Measurements from ENCODE around the gene PTH2R.
"Not testable (repeated sequence)": the region's sequence is repeated elsewhere in the genome, so short reads cannot be mapped to it uniquely, and the experiment has no call there.

PTH2R gene

GRCh38 chr2:208375491-208376068, 31.0 kb upstream of the PTH2R start:
- DNase-seq (ENCODE audit: low spot score in 2 of 2) (no peak), ATAC-seq (peak; percentile 55)
- no peak overlapping the region for H3K4me3 Mint-ChIP-seq
- H3K4me1 Mint-ChIP-seq, result no peaks in the 10 kb centered on the region
- H3K9me3 Mint-ChIP-seq, result no peaks in the 10 kb centered on the region
- no peak overlapping the region for H3K27ac Mint-ChIP-seq
- H3K36me3 Mint-ChIP-seq, result no peaks in the 10 kb centered on the region

- not testable (repeated sequence) for H3K36me3 Mint-ChIP-seq; H3K4me1 Mint-ChIP-seq; H3K27ac Mint-ChIP-seq; H3K4me3 Mint-ChIP-seq; ATAC-seq; H3K9me3 Mint-ChIP-seq; DNase-seq (ENCODE audit: low spot score in 2 of 2)
Measured at GRCh38 chr2:208377344-208377860, 29.2 kb upstream of the PTH2R start.

DNA sequence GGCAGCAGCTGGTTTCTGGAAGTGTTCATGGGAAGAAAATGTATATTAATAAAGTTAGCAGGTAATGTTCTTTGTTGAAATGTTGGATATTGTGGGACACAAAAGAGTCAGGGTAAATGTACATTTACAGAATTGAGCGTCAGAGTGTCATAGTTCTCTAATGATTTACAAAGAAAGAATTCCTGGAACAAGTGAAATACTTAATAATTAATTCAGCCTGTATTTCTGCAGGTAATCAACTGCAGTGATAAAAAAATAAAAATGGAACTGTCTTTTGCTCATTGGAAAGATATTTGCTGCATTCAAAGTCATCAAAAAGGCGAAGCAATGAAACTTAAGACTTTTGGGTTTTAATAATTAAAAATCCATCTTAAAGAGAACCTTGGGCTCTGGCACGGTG, 27.4 kb upstream of the PTH2R start:
- ATAC-seq, result no peak

DNA sequence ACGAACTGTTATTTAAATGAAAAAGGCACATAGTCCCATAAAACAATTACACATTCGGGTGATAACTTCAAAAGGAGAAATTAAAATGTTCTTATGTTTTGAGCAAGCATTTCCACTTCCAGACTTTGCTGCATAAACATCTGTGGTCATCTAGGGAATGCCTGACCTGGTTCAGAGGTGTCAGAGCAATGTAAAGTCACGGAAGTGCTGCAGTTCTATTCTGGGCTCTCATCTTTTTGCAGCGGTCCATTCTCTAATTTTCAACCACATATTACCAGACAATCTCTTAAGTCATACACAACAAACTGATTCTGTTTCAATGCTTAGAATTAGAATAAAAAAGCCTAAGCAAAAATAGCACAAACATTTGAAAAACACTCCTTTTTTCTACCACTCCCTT, 22.0 kb upstream of the PTH2R start:
- ATAC-seq, result no peak
- DNase-seq (ENCODE audit: low spot score in 2 of 2), result no peak
- H3K9me3 Mint-ChIP-seq, result no peaks in the 10 kb centered on the region
- H3K4me1 Mint-ChIP-seq, result no peaks in the 10 kb centered on the region
- no peaks in the 10 kb centered on the region for H3K36me3 Mint-ChIP-seq
- H3K4me3 Mint-ChIP-seq, result no peak overlapping the region
- H3K27ac Mint-ChIP-seq, result no peak overlapping the region

More for the DNA sequence above, 27.4 kb upstream of the PTH2R start:
- Mint-ChIP-seq H3K27ac (no peak overlapping the region), H3K9me3 (no peaks in the 10 kb centered on the region), H3K4me3 (no peak overlapping the region), H3K36me3 (no peaks in the 10 kb centered on the region), H3K4me1 (no peaks in the 10 kb centered on the region)
- DNase-seq (ENCODE audit: low spot score in 2 of 2), result no peak

GRCh38 chr2:208386541-208386940, 20.1 kb upstream of the PTH2R start:
- Mint-ChIP-seq H3K27ac (no peak overlapping the region), H3K4me3 (no peak overlapping the region), H3K4me1 (no peaks in the 10 kb centered on the region), H3K36me3 (no peaks in the 10 kb centered on the region), H3K9me3 (no peaks in the 10 kb centered on the region)
- ATAC-seq (no peak), DNase-seq (ENCODE audit: low spot score in 2 of 2) (no peak)

DNA sequence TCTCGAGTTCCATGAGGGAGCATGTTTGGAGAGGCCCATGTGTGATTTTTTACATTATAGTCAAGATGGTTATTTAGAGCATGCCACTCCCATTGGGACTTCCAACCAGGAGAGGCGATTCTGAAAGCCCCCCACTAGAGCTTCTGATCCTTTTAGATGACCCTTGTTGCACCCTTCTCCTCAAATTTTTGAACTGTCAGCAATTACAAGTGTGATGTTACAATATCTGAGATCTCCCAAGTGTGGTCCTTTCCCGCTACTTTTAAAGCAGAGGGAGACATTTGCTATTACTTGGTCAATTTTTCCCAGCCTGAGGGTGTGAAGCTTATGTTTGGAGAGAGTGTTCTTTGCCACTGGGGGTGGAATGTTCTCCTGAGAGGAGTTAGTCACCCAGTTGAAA, 16.7 kb upstream of the PTH2R start:
- H3K4me1 Mint-ChIP-seq, result no peaks in the 10 kb centered on the region
- H3K4me3 Mint-ChIP-seq, result no peak overlapping the region
- no peak overlapping the region for H3K27ac Mint-ChIP-seq
- DNase-seq (ENCODE audit: low spot score in 2 of 2) (no peak), ATAC-seq (no peak)
- no peaks in the 10 kb centered on the region for H3K36me3 Mint-ChIP-seq
- H3K9me3 Mint-ChIP-seq, result peaks cover 8% of the 10 kb centered on the region

GRCh38 chr2:208392300-208392699, 14.3 kb upstream of the PTH2R start:
- no peak for ATAC-seq
- Mint-ChIP-seq H3K9me3 (peaks cover 8% of the 10 kb centered on the region), H3K4me3 (no peak overlapping the region), H3K4me1 (no peaks in the 10 kb centered on the region), H3K27ac (no peak overlapping the region), H3K36me3 (no peaks in the 10 kb centered on the region)
- no peak for DNase-seq (ENCODE audit: low spot score in 2 of 2)

GRCh38 chr2:208396796-208397195, 9.8 kb upstream of the PTH2R start:
- not testable (repeated sequence) for H3K27ac Mint-ChIP-seq, H3K9me3 Mint-ChIP-seq

GRCh38 chr2:208399201-208399600, 7.4 kb upstream of the PTH2R start:
- H3K9me3 Mint-ChIP-seq, result peaks cover 3% of the 10 kb centered on the region
- DNase-seq (ENCODE audit: low spot score in 2 of 2) (no peak), ATAC-seq (no peak)
- H3K4me1 Mint-ChIP-seq, result no peaks in the 10 kb centered on the region
- no peak overlapping the region for H3K27ac Mint-ChIP-seq
- H3K36me3 Mint-ChIP-seq, result no peaks in the 10 kb centered on the region
- no peak overlapping the region for H3K4me3 Mint-ChIP-seq

More at GRCh38 chr2:208396796-208397195, 9.8 kb upstream of the PTH2R start:
- DNase-seq (ENCODE audit: low spot score in 2 of 2); H3K36me3 Mint-ChIP-seq; ATAC-seq; H3K4me1 Mint-ChIP-seq; H3K4me3 Mint-ChIP-seq: not testable (repeated sequence)

DNA sequence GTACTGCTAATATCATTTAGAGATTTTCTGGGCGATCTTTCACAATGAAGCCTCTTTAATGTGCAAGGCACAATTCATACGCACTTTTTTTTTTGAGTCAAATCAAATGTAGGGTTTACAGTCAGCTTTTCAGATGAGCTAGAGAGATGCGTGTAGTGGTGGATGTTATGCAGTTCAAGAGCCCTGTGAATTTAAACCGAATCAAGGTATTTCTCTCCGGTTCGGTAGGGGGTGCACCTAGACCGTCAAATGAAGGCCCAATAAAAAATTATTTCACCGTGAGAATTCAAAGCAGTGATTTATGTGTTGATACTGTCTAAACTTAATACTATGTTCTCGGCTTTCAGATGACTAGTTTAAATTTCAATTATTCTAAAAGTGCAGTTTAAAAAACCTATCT, 1.1 kb downstream of the PTH2R start:
- Mint-ChIP-seq H3K4me1 (no peaks in the 10 kb centered on the region), H3K9me3 (no peaks in the 10 kb centered on the region), H3K36me3 (no peaks in the 10 kb centered on the region), H3K4me3 (no peak overlapping the region), H3K27ac (no peak overlapping the region)
- no peak for DNase-seq (ENCODE audit: low spot score in 2 of 2)
- ATAC-seq, result peak; percentile 68

DNA sequence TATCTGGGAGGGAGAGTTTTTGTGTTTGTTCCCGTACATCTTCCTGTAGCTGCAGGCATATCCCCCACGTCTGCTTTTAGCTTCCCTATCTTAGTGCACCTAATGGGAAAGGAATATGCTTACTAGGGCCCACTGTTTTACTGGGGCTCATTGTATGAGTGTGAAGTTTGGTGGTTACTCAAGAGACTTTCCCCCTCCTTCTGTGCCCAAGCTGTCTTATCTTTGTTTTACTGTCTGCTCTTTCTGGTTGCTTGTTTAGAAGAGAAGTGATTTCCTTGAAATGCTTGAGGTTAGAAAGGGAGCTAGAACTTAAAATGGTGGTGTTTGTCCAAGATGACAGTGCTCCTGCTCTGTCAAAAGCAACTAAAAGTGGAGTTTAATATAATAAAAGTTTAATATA, 7.3 kb downstream of the PTH2R start:
- no peaks in the 10 kb centered on the region for H3K9me3 Mint-ChIP-seq
- no peaks in the 10 kb centered on the region for H3K36me3 Mint-ChIP-seq
- no peak overlapping the region for H3K27ac Mint-ChIP-seq
- H3K4me3 Mint-ChIP-seq, result no peak overlapping the region
- DNase-seq (ENCODE audit: low spot score in 2 of 2), result no peak
- no peak for ATAC-seq
- no peaks in the 10 kb centered on the region for H3K4me1 Mint-ChIP-seq

DNA sequence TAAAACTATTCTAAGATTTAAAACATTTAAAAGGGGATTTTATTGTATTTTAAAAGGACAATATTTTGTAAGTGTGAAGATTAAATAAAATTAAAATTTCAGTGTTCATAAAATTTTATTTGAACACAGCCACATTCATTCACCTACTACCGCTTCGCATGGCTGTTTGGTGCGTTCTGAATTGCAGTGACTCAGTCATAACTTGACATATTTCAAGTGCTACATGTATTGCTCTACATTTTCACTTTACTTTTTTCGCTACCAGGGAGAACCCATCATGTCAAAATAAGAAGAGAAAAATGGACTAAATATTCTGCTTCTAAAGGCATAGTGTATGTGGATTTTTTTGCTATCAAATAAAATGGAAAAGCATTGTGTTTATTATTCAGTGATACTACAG, 8.7 kb downstream of the PTH2R start:
- no peak overlapping the region for H3K4me3 Mint-ChIP-seq
- H3K4me1 Mint-ChIP-seq, result no peaks in the 10 kb centered on the region
- peak overlapping the region; percentile 48 for H3K27ac Mint-ChIP-seq
- no peaks in the 10 kb centered on the region for H3K36me3 Mint-ChIP-seq
- DNase-seq (ENCODE audit: low spot score in 2 of 2), result no peak
- ATAC-seq, result peak; percentile 80
- H3K9me3 Mint-ChIP-seq, result no peaks in the 10 kb centered on the region

- ATAC-seq (peak; percentile 88), DNase-seq (ENCODE audit: low spot score in 2 of 2) (no peak)
- H3K4me3 Mint-ChIP-seq, result no peak overlapping the region
- no peaks in the 10 kb centered on the region for H3K9me3 Mint-ChIP-seq
- H3K36me3 Mint-ChIP-seq, result no peaks in the 10 kb centered on the region
- no peaks in the 10 kb centered on the region for H3K4me1 Mint-ChIP-seq
- H3K27ac Mint-ChIP-seq, result peak overlapping the region; percentile 48
Measured at GRCh38 chr2:208415897-208416296, 9.3 kb downstream of the PTH2R start.

DNA sequence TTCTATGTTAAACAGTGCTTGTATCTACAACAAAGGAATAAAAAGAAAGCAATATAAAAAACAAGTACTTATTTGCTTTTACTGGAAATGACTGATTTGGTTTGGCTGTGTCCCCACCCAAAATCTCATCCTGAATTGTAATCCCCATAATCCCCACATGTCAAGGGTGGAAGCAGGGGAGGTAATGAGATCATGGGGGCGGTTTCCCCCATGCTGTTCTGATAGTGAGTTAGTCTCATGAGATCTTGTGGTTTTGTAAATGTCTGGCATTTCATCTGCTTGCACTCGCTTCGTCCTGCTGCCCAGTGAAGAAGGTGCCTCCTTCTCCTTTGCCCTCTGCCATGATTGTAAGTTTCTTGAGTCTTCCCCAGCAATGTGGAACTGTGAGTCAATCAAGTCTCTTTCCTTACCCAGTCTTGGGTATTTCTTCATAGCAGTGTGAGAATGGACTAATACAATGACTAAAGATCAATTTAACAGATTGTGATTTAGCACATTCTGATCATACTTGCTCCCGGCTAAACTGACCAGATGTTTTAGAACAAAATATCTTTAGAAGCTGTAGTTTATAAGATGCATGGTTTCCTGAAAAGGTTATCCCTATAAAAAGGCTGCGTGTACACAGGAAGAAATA, 19.9 kb downstream of the PTH2R start:
- Mint-ChIP-seq H3K27ac (no peak overlapping the region), H3K9me3 (peaks cover 10% of the 10 kb centered on the region), H3K4me1 (no peaks in the 10 kb centered on the region), H3K36me3 (no peaks in the 10 kb centered on the region), H3K4me3 (no peak overlapping the region)
- DNase-seq (ENCODE audit: low spot score in 2 of 2) (no peak), ATAC-seq (no peak)

GRCh38 chr2:208437755-208438154, 31.2 kb downstream of the PTH2R start:
- ATAC-seq (no peak), DNase-seq (ENCODE audit: low spot score in 2 of 2) (no peak)
- H3K4me3 Mint-ChIP-seq, result no peak overlapping the region
- H3K9me3 Mint-ChIP-seq, result no peaks in the 10 kb centered on the region
- H3K4me1 Mint-ChIP-seq, result no peaks in the 10 kb centered on the region
- no peaks in the 10 kb centered on the region for H3K36me3 Mint-ChIP-seq
- no peak overlapping the region for H3K27ac Mint-ChIP-seq

- H3K4me1 Mint-ChIP-seq, result no peaks in the 10 kb centered on the region
- no peaks in the 10 kb centered on the region for H3K9me3 Mint-ChIP-seq
- no peak for DNase-seq (ENCODE audit: low spot score in 2 of 2)
- H3K36me3 Mint-ChIP-seq, result no peaks in the 10 kb centered on the region
- no peak overlapping the region for H3K4me3 Mint-ChIP-seq
- no peak overlapping the region for H3K27ac Mint-ChIP-seq
- peak; percentile 19 for ATAC-seq
Measured at GRCh38 chr2:208440716-208441115, 34.1 kb downstream of the PTH2R start.

All from stimulated activated effector memory CD8-positive, alpha-beta T cell treated with anti-CD3 and anti-CD28 coated beads, Interleukin-12 subunit alpha, Interleukin-12 subunit beta, amount 100 ng/mL, for 72 hours (primary cell).